Measurements from ENCODE around the gene MACROD2.

Gene MACROD2

GRCh38 chr20:15252304-15252703 is 1257.0 kb downstream of the MACROD2 start:
- in situ Hi-C loops (cut with MboI; ENCODE audit: low sequenced_read_pairs, unreplicated experiment), result loop anchor here (25.0 kb wide), 1 partner anchor 410 kb away; no protein-coding TSS in a partner anchor
- no peak for DNase-seq (ENCODE audit: low spot score)
- TF ChIP-seq CTCF (IDR thresholded peaks at IDR 0.05; ENCODE audit: borderline replicate concordance, control extremely low read depth, extremely low read depth, insufficient read depth, missing control alignments), result no peak

- DNase-seq (ENCODE audit: low spot score), result no peak
- TF ChIP-seq CTCF (IDR thresholded peaks at IDR 0.05; ENCODE audit: borderline replicate concordance, control extremely low read depth, extremely low read depth, insufficient read depth, missing control alignments), result no peak
- in situ Hi-C loops (cut with MboI; ENCODE audit: low sequenced_read_pairs, unreplicated experiment), result loop anchor here (25.0 kb wide), 1 partner anchor 409 kb away; no protein-coding TSS in a partner anchor
Measured at GRCh38 chr20:15253431-15253830, 1258.1 kb downstream of the MACROD2 start.

- TF ChIP-seq CTCF (IDR thresholded peaks at IDR 0.05; ENCODE audit: borderline replicate concordance, control extremely low read depth, extremely low read depth, insufficient read depth, missing control alignments), result no peak
- DNase-seq (ENCODE audit: low spot score), result no peak
- in situ Hi-C loops (cut with MboI; ENCODE audit: low sequenced_read_pairs, unreplicated experiment), result loop anchor here (25.0 kb wide), 1 partner anchor 405 kb away; no protein-coding TSS in a partner anchor
Measured at GRCh38 chr20:15256676-15257568, 1261.6 kb downstream of the MACROD2 start.

- DNase-seq (ENCODE audit: low spot score), result no peak
- in situ Hi-C loops (cut with MboI; ENCODE audit: low sequenced_read_pairs, unreplicated experiment), result loop anchor here (25.0 kb wide), 1 partner anchor 405 kb away; no protein-coding TSS in a partner anchor
- no peak for TF ChIP-seq CTCF (IDR thresholded peaks at IDR 0.05; ENCODE audit: borderline replicate concordance, control extremely low read depth, extremely low read depth, insufficient read depth, missing control alignments)
Measured at GRCh38 chr20:15257569-15257870, 1262.2 kb downstream of the MACROD2 start.

- in situ Hi-C loops (cut with MboI; ENCODE audit: low sequenced_read_pairs, unreplicated experiment), result loop anchor here (25.0 kb wide), 1 partner anchor 397 kb away; no protein-coding TSS in a partner anchor
- TF ChIP-seq CTCF (IDR thresholded peaks at IDR 0.05; ENCODE audit: borderline replicate concordance, control extremely low read depth, extremely low read depth, insufficient read depth, missing control alignments), result no peak
- DNase-seq (ENCODE audit: low spot score), result no peak
Measured at GRCh38 chr20:15265581-15266309, 1270.4 kb downstream of the MACROD2 start.

GRCh38 chr20:15267935-15268334 is 1272.6 kb downstream of the MACROD2 start:
- TF ChIP-seq CTCF (IDR thresholded peaks at IDR 0.05; ENCODE audit: borderline replicate concordance, control extremely low read depth, extremely low read depth, insufficient read depth, missing control alignments), result no peak
- DNase-seq (ENCODE audit: low spot score), result peak; percentile 19
- in situ Hi-C loops (cut with MboI; ENCODE audit: low sequenced_read_pairs, unreplicated experiment), result loop anchor here (25.0 kb wide), 1 partner anchor 394 kb away; no protein-coding TSS in a partner anchor

All from GM13976 (cell line).